Left colon (tissue), 2 donors: ENCODE data around the gene AKT1. TPM values are rescaled to one million over a fixed set of nuclear protein-coding genes. Genes with fewer than 3 reads are reported as not detected.
A peak's percentile ranks its signal among the peaks of the same experiment; 100 is the strongest.

ENCODE experiments used
- ATAC-seq: fragments of 200-7000 bp; cut with Tn5 transposase; one replicate; pipeline ENCODE4 v1.9.1; 2020; ENCODE audit warnings: mild to moderate bottlenecking, moderate library complexity
- DNase-seq, 2 donors: peaks; one replicate each; pipeline ENCODE4 v3.0.0-alpha.2; 2020
- intact Hi-C, 2 donors: fragments of 100-400 bp; cut with DNase I in 1 of 2; cut with micrococcal nuclease in 1 of 2; formaldehyde crosslinking; loops; one replicate each; pipeline versions ENCODE4 v1.11.2 to v1.14.0; 2022; cut with DNase I, micrococcal nuclease
- total RNA-seq, 2 donors: library from RNA; stranded (reverse); fragmentation: NEBNext Ultra II Directional; extraction: Animal tissue kit (Norgen Biotek cat#: 25700); gene quantifications; one replicate each; pipeline ENCODE4 v1.2.1, GENCODE V29; 2021
- donor health status: DM: no; HTN: no; CAD: no.
- donor health status: DM: yes; HTN: yes; CAD: no.

Gene AKT1
- total RNA-seq, 2 donors from 2014 or later, result 132 to 135 TPM

DNA sequence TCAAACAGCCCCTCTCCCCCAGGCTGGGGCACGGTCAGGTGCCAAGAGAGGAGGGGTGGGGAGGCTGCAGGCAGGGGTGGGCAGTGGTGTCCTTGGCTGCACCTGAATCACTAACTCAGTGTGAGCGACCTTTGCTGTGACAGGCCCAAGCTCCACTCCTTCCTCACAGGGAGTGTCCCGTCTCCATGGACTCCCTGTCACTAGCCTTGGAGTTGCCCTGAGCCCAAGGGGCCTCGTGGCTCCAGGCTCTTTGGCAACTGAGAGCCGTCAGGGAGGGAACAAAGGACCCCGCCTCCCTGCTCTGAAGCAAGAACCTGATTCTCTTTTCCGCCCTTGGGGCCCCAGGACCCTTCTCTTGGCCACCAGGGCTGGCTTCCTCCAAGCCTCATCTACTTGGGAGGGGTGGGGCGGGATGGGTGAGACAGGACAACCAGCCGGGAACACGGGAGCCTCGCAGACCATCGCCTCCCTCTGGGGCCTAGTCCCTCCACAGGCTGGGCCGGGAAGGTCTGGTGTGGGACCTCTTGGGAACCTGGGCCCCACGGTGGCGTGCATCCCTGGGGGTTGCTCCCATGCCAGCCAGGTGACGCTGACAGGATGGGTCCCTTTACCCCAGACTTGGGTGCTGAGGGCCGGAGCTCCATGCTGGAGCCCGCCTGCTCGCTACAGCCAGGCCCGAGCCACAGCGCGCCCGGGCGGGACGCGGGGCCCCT lies 72.5 kb downstream of the AKT1 start:
- intact Hi-C loops, result no loop called here
- peak in 1 of 2 donors; percentile 36 for DNase-seq
- peak; percentile 56 for ATAC-seq

DNA sequence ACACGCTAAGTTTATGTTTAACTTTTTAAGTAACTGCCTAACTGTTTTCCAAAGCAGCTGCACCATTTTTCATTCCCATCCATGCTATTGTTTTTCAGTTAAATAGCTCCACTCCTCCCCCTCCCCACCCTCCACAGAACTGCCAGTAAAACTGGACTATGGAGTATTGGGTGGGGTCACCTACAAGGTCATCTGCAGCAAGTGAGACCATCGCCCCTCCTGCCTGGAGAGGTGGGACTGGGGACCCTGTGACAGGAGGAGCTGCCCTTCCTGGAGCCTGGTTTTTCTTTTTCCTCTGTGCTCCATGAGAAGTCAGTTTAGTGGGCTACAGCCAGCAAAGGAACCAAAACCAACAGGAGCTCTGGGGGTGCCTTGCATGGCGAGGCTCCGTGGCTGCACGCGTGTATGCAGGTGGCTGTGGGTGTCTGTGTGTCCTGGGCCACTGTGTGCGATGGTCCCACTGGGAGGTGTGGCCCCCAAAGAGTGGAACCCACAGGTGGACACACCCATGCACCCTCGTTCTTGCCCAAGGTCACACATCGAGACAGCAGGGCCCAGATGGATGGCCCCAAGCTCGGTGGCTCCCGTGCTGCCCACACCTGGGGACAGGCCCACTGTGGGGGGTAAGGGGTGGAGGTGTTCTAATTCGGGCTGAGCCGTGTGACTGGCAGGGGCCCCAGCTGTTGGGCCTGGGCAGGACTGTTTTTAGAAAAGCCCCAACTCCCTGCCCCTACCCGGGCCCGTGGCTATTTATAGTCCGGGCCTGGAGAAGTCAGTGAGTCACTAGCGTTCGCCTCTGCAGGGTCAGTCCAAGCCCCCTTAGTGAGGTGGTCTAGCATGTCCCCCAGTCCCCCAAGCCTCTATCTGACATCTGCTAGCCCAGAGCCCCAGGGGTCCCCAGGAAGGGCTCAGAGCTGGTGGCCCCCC lies 73.8 kb downstream of the AKT1 start:
- ATAC-seq (no peak), DNase-seq (no peak)
- intact Hi-C loops, result no loop called here

Other genes starting within 250 kb of the AKT1 start
- 1 to 10 TPM in 1 of 2 donors, under 1 TPM in 1; 0.58 to 1.0 TPM for gene C14orf180, start 216.0 kb downstream of the AKT1 start, total RNA-seq
- 1 to 10 TPM in 1 of 2 donors, under 1 TPM in 1; 0.34 to 1.7 TPM for gene TMEM179, start 191.0 kb downstream of the AKT1 start, total RNA-seq
- 100 to 1,000 TPM; 187 to 203 TPM for gene INF2, start 106.1 kb downstream of the AKT1 start, total RNA-seq
- 1 to 10 TPM; 3.3 to 4.4 TPM for gene ADSS1, start 71.5 kb downstream of the AKT1 start, total RNA-seq
- 10 to 100 TPM; 53.2 to 59.3 TPM for gene SIVA1, start 42.6 kb downstream of the AKT1 start, total RNA-seq
- 1 to 10 TPM; 7.2 to 9.2 TPM for gene ZBTB42, start 5.4 kb upstream of the AKT1 start, total RNA-seq
- 10 to 100 TPM; 76.4 to 89.3 TPM for gene CEP170B, start 69.5 kb upstream of the AKT1 start, total RNA-seq
- 1 to 10 TPM in 1 of 2 donors, not detected in 1; 2.2 TPM for gene PLD4, start 129.1 kb upstream of the AKT1 start, total RNA-seq
- gene AHNAK2, start 182.6 kb upstream of the AKT1 start, total RNA-seq, result 10 to 100 TPM in 1 of 2 donors, 1 to 10 TPM in 1; 3.2 to 23.4 TPM
- 1 to 10 TPM; 4.2 to 6.5 TPM for gene CLBA1, start 190.0 kb upstream of the AKT1 start, total RNA-seq
- 1 to 10 TPM; 5.2 to 6.5 TPM for gene CDCA4, start 225.3 kb upstream of the AKT1 start, total RNA-seq